Ovary (tissue), 9 donors: ENCODE results near the gene ZNF423. TPM values are rescaled to one million over a fixed set of nuclear protein-coding genes. Genes with fewer than 3 reads are reported as not detected.

Source experiments
- DNase-seq, 5 donors: peaks; one replicate each; pipeline ENCODE4 v3.0.0-alpha.2; 2019 to 2020
- H3K27ac ChIP-seq, 2 donors: fragments of 200-600 bp; one replicate each; pipeline versions ENCODE4 v1.5.1 to v1.8.0; 2019 to 2022
- H3K27me3 ChIP-seq: fragments of 200-600 bp; one replicate; pipeline ENCODE4 v1.8.0; 2022
- H3K36me3 ChIP-seq: fragments of 200-600 bp; sonication (generic); one replicate; pipeline ENCODE4 v1.5.1; 2019
- H3K4me1 ChIP-seq: one replicate; pipeline ENCODE4 v1.8.1; 2013; ENCODE audit warnings: mild to moderate bottlenecking, moderate library complexity; ENCODE audit not compliant: insufficient read depth
- H3K4me3 ChIP-seq: fragments of 200-600 bp; sonication (generic); one replicate; pipeline ENCODE4 v1.5.1; 2017
- H3K9me3 ChIP-seq, 2 donors: fragments of 200-600 bp in 1 of 2; sonication (generic) in 1 of 2; one replicate each; pipeline versions ENCODE4 v1.5.1 to v1.8.1; 2013 to 2019; ENCODE audit warnings: mild to moderate bottlenecking in 1 of 2, moderate library complexity in 1 of 2
- EP300 ChIP-seq: sonication (generic); formaldehyde crosslinking; IDR thresholded peaks from one replicate; pipeline ENCODE4 v1.6.1; 2017; ENCODE audit warnings: antibody characterized with exemption
- POLR2A ChIP-seq: fragments of 450-650 bp; IDR thresholded peaks from one replicate; pipeline ENCODE4 v1.6.1; 2017; ENCODE audit warnings: antibody characterized with exemption, mild to moderate bottlenecking, moderate library complexity
- WGBS, 3 donors: extraction: QIAGEN DNeasy Blood & Tissue Kit in 1 of 3; methylation state at CpG; one replicate each; pipeline versions ENCODE4 v1.1.5 to v1.1.7; 2013 to 2017; 5-methylcytosine and 5-hydroxymethylcytosine counted together
- intact Hi-C, 4 donors: fragments of 100-400 bp; cut with DNase I; formaldehyde crosslinking; loops; one replicate each; pipeline versions ENCODE4 v1.11.0 to v1.15.1; 2022 to 2023
- polyA plus RNA-seq, 2 donors: library from polyadenylated mRNA; stranded (reverse); fragments of 200-250 nt in 1 of 2; fragments of 350-450 nt in 1 of 2; fragmentation: Illumina TruSeq in 1 of 2; extraction: RNeasy Lipid Tissue Mini Kit (QIAGEN cat#74804) in 1 of 2; gene quantifications; one replicate each; pipeline ENCODE4 v1.2.3, GENCODE V29; 2013 to 2014
- total RNA-seq, 7 donors: library from RNA; depleted of rRNA in 2 of 7; stranded (reverse); fragments of >200 nt in 2 of 7; fragmentation: NEBNext Ultra II Directional in 3 of 7; extraction: Animal tissue kit (Norgen Biotek cat#: 25700) in 3 of 7; gene quantifications; one replicate each; pipeline versions ENCODE4 v1.1.0 to v1.2.4, GENCODE V29; 2016 to 2023
- TF ChIP-seq, protein P1 (sequence below), 3 donors: fragments of 450-650 bp in 2 of 3; fragments of 200-600 bp in 1 of 3; IDR thresholded peaks; one replicate each; pipeline versions ENCODE4 v1.5.1 to v1.8.0; 2016 to 2022; ENCODE audit warnings: antibody characterized with exemption in 3 of 3, mild to moderate bottlenecking in 1 of 3
- donor health status: DM: no; HTN: no; CAD: no; lungs with moderate emphysema.
- donor health status: DM: no; HTN: no; CAD: no.
- donor health status: Bipolar disorder and iron deficiency.
- donor health status: DM: yes; HTN: yes; CAD: no.
- donor health status: DM: no; HTN: no; CAD: no.
- donor health status: DM: yes; HTN: yes; CAD: no.

Gene ZNF423
- total and polyA plus RNA-seq, 9 donors, result 3.3 to 40.3 (median 12.4) TPM

DNA sequence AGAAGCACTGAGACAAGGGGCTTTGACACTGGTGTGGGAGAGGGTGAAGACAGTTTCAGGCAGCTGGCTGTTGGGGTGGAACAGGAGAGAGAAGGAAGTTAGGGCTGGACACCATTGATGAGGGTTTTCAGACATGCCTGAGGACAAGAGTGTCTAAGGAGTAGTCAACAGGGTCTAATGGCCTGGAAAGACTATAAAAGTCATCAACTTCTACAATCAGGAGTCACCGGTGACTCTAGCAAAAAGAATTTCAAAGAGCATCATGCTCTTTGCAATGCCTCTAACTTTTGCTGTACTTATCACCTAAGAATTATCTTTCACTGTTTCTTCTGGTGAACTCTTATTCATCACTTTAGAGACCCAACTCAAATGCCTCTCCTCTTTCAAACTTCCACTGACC is 268.4 kb downstream of the ZNF423 start:
- no peaks in the 10 kb centered on the region for H3K9me3 ChIP-seq
- intact Hi-C loops, result no loop called here
- no peak overlapping the region for H3K4me3 ChIP-seq
- 93 to 100% (median 96%) methylated on average over 1 of the region's 1 CpG for WGBS, 3 donors
- H3K27me3 ChIP-seq, result no peaks in the 10 kb centered on the region
- no peak overlapping the region for H3K27ac ChIP-seq
- H3K36me3 ChIP-seq, result no peaks in the 10 kb centered on the region
- TF ChIP-seq, protein P1, sequence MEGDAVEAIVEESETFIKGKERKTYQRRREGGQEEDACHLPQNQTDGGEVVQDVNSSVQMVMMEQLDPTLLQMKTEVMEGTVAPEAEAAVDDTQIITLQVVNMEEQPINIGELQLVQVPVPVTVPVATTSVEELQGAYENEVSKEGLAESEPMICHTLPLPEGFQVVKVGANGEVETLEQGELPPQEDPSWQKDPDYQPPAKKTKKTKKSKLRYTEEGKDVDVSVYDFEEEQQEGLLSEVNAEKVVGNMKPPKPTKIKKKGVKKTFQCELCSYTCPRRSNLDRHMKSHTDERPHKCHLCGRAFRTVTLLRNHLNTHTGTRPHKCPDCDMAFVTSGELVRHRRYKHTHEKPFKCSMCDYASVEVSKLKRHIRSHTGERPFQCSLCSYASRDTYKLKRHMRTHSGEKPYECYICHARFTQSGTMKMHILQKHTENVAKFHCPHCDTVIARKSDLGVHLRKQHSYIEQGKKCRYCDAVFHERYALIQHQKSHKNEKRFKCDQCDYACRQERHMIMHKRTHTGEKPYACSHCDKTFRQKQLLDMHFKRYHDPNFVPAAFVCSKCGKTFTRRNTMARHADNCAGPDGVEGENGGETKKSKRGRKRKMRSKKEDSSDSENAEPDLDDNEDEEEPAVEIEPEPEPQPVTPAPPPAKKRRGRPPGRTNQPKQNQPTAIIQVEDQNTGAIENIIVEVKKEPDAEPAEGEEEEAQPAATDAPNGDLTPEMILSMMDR (IDR thresholded peaks at IDR 0.05), result no peak
- TF ChIP-seq EP300 (no peak), POLR2A (no peak)
- H3K4me1 ChIP-seq, result no peaks in the 10 kb centered on the region
- DNase-seq, result no peak

DNA sequence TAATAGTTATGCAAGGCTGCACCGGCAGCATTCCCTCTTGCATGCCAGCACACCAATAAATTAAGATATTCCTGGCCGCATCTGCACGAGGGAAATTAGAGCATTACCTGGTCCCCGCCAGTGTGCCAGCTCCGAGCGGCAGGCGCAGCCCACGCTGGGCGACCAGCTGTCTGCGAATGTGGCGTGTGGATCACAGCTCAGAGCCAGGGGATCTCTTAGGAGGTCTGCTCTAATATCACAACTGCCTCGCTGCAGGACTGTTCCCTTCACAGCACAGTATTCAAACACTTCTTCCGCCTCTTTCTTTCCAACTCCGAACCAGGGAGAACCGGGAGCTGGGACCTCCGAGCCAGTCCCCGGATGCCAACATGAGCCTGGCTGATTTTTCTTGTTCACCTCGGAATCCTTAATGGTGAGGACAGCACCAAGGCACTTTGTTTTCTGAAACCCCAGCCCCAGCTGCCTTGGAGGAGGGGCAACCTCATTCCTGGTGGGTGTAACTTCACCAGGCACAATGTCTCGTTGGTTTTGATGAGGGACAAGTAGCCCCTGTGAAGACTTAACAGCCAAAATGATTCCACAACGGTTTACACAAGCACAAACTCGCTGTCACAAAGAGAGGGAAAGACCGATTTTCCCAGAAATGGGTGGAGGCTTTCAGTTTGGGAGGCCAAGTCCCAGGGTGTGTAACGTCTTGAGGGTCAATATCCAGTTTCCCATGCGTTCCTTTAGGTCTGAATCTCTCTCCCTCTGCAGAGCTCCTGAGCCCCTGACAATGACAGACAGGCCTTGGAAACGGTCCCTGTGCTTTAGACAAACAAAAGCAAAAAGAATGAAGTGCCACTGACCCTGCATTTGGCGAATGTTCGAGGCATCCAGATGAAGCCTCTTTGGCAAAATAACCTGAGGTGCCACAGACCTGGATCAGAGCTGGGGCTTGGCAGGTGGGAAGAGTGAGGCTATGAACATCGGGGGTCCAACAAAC is 269.2 kb downstream of the ZNF423 start:
- intact Hi-C loops, result no loop called here

DNA sequence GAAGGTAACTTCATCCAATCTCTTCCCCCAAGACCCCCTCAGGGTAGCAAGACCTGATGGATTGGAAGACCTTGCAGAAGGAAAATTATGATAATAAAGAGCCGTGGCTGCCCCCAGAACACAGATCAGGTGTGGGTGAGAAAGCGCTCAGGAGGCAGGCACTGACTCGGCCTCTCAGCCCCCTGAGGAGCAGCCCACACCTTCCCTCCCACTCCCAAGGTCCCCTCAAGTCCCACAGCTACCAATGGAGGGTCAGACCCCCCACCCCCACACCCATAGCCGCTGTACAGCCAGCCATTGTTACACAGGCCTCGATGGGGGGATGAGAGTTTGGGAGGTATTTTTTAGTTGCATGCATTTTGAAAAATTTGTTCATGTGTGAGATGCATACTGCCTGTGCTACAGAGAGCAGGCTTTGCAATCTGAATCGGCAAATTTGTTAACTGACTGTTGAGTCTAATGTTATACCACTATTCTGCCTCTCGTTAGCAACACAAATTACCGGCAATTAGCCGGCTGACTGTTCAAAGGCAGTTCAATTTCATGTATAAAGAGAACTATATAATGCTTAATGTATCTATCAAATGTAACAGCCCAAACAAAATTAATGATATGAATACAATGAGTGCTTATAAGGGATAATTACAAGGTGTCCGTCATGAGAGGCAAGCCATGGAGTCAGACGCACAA is 270.6 kb downstream of the ZNF423 start:
- intact Hi-C loops, result no loop called here
- DNase-seq, result no peak
- Histone ChIP-seq H3K27me3 (no peaks in the 10 kb centered on the region), H3K4me3 (no peak overlapping the region), H3K4me1 (no peaks in the 10 kb centered on the region), H3K9me3 (no peaks in the 10 kb centered on the region), H3K27ac (no peak overlapping the region), H3K36me3 (no peaks in the 10 kb centered on the region)
- 89 to 92% (median 91%) methylated on average over 11 of the region's 11 CpGs for WGBS, 3 donors
- TF ChIP-seq EP300 (no peak), POLR2A (no peak)
- TF ChIP-seq, protein P1 (IDR thresholded peaks at IDR 0.05), result no peak

More for the DNA sequence above, 269.2 kb downstream of the ZNF423 start:
- TF ChIP-seq POLR2A (no peak), EP300 (no peak)
- TF ChIP-seq, protein P1 (IDR thresholded peaks at IDR 0.05), result no peak
- H3K4me3 ChIP-seq, result no peak overlapping the region
- H3K27me3 ChIP-seq, result no peaks in the 10 kb centered on the region
- no peaks in the 10 kb centered on the region for H3K36me3 ChIP-seq
- H3K4me1 ChIP-seq, result no peaks in the 10 kb centered on the region
- no peak for DNase-seq
- H3K9me3 ChIP-seq, result no peaks in the 10 kb centered on the region
- WGBS, 3 donors, result 89 to 92% (median 91%) methylated on average over 28 of the region's 28 CpGs
- no peak overlapping the region for H3K27ac ChIP-seq

- Histone ChIP-seq H3K36me3 (no peaks in the 10 kb centered on the region), H3K27ac (no peak overlapping the region), H3K4me1 (peaks cover 5% of the 10 kb centered on the region), H3K9me3 (no peaks in the 10 kb centered on the region), H3K4me3 (no peak overlapping the region), H3K27me3 (no peaks in the 10 kb centered on the region)
- intact Hi-C loops, result no loop called here
- WGBS, 3 donors, result 80 to 83% (median 81%) methylated on average over 3 of the region's 3 CpGs
- TF ChIP-seq, protein P1 (IDR thresholded peaks at IDR 0.05), result no peak
- TF ChIP-seq POLR2A, result no peak
- no peak for TF ChIP-seq EP300
- no peak for DNase-seq
Observed at GRCh38 chr16:49583911-49584310, 272.0 kb downstream of the ZNF423 start.
